Measurements from ENCODE around the gene DDX24.
A peak's percentile ranks its signal among the peaks of the same experiment; 100 is the strongest.

Gene DDX24

DNA sequence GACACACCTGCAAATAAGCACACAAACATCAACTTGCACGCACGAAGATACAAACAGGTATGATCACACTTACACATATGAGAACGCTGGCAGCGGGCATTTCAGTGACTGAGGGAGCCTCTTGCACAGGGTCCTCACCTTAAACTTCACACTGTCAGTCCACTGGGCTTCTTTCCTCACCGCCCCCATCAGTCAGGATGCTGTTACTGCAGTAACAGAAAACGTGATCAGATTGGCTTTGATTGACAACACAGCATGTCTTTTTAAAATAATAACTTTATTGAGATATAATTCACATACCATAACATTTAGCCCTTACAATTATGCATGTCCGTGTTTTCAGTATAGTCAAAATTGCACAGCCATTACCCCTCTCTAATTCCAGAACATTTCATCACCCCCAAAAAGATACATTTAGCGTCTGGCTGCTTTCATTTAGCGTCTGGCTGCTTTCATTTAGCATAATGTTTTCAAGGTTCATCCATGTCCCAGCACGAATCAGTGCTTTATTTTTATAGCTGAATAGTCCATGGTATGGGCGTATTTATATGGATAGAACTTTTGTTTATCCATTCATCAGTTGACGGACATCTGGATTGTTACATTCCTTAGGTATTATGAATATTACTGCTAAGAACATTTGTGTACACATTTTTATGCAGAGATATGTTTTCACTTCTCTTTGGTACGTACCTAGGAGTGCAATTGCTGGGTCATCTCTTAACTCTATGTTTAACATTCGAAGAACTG is 75.5 kb downstream of the DDX24 start:
- no peak for DNase-seq

DNA sequence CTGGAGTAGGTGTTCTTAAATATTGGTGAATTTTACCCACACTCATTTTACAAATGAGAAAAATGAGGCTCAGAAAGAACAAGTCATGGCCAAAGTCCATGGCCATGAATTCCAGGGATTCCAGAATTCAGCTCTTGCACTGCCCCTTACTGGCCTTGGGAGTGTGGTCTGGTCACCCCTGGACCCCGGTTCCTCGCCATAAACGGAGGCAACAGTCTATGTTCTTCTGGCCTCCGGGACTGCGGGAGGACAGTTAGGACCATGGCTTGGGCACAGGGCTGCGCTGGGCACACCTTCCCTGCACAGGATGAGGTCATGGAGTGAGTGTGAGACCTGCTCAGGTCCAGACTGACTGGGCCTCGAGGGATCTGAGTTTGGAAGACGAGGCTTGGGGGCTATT is 77.0 kb downstream of the DDX24 start:
- no peak for DNase-seq

DNA sequence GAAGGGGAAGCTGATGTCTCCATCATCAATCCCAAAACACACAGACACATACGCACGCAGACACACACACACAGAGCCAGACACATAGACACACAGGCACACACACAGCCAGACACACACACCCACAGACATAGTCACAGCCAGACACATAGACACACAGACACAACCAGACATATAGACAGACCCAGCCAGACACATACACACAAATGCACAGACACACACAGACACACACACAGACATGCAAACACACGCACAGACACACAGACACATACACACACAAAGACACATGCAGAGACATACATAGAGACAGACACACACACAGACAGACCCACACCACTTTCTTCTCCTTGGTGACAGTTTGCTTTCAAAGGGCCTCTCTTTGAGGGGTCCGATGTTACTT is 77.6 kb downstream of the DDX24 start:
- no peak for DNase-seq

DNA sequence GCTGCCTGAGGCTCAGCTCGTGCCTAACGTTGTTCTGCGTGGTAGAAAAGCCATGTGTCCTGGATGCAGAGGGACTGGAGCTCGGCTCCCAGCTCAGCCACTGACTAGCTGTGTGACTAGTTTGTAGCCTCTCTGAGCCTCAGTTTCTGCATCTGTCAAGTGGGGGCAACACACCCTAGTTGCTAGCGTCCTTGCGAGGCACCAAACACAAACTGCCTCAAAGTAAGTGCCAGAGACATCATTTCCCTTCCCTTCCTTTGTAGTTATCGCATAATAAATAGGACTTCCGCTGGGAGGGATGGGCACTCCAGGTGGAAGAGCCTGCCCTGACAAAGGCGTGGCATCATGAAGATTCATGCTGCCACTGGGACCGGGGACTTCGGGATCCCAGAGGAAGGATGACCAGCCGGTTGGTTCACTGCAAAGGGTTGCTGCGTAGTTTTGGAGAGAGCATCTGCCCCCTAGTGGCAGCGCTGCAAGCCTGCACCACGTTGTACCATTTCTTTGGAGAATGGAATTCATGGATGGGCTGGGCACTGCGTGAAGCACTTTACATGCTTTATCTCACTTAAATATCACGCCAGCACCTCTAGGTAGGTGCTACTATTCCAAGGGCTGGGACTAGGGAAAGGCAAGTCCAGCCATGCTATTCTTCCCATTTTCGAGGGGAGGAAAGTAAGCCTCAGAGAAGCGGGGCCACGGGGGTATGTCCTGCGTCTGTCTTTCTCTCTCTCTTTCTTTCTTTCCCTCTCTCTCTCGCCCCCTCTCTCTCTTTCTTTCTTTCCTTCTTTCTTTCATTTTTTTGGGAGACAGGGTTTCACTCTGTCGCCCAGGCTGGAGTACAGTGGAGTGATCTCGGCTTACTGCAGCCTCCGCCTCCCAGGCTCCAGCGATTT is 79.3 kb downstream of the DDX24 start:
- peak; percentile 82 for DNase-seq

DNA sequence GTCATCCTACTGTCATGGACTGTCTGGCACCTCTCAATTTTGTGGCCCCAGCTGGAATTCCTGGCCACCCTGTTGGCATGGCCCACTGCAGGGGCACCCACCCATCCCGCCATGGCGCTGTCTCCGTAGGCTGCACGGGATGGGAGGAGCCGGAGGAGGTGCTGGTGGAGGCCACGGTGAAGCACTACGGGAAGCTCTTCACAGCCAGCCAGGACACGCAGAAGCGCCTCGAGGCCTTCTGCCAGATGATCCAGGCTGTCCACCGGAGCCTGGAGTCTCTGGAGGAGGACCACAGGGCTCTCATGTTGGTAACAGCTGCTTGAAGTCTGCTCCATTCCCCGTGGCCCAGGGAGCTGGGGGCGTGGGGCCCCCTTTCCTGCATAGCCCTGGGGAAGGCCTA is 80.0 kb downstream of the DDX24 start:
- no peak for DNase-seq

DNA sequence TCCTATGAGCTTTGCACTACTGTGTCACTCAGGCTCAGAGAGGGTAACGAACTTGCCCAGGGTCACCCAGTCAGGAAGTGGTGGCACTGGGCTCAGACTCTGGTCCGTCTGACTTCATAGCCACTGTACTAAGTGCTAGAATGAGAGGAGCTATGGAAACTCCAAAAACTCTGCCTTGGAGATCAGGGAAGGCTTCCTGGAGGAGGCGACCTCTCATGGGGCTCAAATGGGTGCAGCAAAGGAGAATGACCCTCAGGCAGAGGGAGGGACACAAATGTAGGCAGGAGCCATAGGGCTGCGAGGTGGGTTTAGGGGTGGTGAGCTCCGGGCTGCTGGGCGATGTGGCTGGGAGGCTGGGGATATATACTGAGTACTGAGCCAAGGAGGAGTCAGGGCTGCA is 80.7 kb downstream of the DDX24 start:
- DNase-seq = no peak

DNA sequence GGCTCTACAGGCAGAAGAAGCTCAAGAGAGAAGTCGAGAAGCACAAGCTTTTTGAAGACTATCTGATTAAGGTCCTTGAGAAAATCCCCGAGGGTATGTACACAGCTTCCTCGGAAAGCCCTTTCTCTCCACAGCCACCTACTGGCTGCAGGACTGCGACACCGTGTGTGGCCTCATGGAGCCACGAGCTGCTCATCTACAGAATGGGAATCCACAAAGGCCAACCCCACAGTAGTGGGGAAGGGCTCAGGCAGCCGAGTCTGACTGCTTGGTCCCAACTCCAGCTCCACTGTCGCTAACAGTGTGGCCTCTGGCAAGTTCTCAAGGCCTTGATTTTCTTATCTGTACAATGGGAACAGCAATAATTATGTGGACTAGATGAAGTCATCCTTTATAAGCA is 81.4 kb downstream of the DDX24 start:
- DNase-seq = no peak

DNA sequence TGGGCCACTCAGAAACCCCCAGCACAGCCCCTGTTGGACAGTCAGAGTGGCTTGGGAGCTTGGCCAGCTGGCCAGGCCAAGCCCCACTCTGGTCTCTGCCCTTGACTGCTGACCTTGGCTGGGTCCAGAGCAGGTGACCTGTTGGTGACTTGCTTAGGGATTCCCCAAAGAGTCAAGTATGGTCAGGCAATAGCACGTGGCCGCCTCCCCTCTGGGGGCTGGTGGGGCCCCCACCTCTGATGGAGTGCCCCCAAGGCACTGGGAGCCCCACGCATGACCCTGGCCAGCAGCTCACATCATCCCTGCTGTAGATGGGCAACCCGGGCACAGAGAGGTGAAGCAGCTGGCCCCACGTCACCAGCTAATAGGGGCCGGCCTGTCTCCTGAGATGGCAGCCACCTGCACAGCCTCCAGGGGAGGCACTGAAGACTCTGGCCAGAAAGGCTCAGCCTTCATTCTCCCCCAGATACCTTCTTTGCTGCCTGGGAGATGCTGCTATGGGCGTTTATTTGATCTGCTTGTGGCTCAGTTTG is 82.1 kb downstream of the DDX24 start:
- no peak for DNase-seq

Measured in midbrain (tissue), 1 donor.